VCaP (cell line): ENCODE measurements around the gene LOXL1.

Source experiments
- H3K27ac ChIP-seq: fragments of 450-650 bp; 2 replicates; pipeline ENCODE4 v1.5.1; 2017
- TF ChIP-seq, protein P1 (sequence below): fragments of 450-650 bp; conservative IDR thresholded peaks from 2 replicates; pipeline ENCODE4 v1.5.1; 2017; ENCODE audit warnings: mild to moderate bottlenecking, moderate library complexity

The LOXL1 gene

DNA sequence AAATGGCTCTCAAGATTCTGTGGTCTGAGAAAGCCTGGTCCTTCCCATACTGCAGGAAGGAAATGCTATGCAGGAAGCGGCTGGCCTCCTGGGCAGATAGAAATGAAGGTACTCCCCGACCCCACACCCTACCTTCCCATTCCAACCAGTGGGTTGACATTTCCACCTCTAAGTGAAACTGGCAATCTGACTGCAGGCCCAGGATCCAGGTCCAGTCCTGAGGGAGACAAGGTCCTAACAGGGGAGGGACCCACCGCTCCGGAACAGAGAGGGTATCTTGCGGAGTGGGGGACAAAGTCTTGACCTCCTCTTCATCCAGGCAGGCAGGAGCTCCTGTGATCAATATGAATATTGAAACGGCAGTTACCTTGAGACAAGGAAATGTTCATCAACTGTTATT, 6.6 kb upstream of the LOXL1 start:
- no peak overlapping the region for H3K27ac ChIP-seq
- TF ChIP-seq, protein P1, sequence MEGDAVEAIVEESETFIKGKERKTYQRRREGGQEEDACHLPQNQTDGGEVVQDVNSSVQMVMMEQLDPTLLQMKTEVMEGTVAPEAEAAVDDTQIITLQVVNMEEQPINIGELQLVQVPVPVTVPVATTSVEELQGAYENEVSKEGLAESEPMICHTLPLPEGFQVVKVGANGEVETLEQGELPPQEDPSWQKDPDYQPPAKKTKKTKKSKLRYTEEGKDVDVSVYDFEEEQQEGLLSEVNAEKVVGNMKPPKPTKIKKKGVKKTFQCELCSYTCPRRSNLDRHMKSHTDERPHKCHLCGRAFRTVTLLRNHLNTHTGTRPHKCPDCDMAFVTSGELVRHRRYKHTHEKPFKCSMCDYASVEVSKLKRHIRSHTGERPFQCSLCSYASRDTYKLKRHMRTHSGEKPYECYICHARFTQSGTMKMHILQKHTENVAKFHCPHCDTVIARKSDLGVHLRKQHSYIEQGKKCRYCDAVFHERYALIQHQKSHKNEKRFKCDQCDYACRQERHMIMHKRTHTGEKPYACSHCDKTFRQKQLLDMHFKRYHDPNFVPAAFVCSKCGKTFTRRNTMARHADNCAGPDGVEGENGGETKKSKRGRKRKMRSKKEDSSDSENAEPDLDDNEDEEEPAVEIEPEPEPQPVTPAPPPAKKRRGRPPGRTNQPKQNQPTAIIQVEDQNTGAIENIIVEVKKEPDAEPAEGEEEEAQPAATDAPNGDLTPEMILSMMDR = no peak

DNA sequence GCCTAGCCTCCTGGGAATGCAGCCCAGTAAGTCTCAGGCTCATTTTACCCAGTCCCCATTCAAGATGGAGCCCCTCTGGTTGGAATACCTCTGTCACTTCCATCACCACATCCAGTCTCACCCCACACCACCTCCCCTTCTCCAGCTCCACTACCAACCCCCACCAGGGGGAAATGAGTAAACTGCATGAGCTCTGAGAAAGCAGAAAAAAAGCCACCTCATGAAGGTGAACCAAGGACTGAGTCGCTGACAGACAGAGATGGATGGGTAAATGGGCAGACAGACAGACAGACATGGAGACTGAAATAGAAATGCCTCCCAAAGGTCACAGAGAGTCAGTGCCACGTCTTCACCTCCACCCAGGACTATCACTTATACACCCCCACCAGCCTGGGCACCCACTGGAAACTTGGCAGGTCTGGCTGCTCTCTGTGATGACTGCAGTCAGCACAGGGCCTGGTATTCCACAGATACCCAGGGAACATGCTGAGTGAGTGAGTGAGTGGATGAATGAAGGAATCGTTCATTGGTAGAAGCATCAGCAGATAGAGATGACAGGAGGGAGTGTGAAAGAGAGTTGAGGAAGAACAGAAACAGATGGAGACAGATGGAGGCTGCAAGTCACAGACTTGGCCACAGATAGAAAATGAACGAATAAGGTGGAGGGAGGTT, 4.9 kb upstream of the LOXL1 start:
- no peak overlapping the region for H3K27ac ChIP-seq
- TF ChIP-seq, protein P1 = no peak

DNA sequence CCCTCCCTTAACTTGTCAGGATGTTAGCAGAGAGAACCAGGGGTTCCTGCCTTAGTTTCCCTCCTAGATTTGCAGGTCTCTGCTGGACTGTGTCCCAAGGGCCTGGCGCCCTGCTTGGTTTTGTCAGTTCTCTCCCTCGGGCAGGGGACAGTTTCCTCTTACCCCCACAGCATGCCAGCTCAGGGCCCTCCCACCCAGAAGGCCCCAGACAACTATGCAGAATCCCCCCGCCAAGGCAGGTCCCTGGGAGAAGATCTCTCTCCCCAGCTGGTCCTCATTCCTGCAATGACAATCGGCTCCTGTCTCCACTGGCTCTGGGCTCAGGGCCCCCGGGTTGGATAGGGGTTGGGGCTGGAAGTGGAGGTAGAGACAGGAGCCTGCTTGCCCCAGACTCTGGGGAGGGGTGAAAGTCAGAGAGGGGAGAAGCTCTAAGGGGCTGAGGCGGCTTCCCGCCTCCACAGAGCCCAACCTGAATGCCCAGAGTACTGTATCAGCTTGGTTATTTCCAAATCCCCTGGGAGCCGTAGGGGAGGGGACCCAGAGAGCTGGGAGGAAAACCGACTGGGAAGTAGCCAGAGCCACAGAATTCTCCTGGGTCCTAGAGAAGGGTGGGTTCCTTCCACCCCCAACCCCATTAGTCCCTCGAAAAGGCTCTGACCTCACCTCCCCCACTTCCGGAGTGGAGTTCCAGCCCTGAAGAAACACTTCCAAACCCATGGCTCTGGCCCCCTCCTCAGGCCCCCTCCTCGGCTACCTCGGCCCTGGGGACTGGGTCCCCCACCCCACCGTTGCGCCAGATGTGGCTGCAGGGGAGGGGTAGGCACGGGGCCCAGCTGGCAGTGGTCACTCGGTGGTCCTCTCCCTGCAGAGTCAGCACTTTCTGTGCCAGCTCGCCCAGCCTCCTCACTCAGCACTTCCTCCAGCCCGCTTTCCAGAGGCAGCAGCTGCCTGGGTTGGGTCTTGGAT, 3.8 kb upstream of the LOXL1 start:
- TF ChIP-seq, protein P1 = no peak
- H3K27ac ChIP-seq = no peak overlapping the region; the same call in 1 of the 2 replicates

GRCh38 chr15:73923156-73923487, 3.1 kb upstream of the LOXL1 start:
- no peak overlapping the region; the same call in 1 of the 2 replicates for H3K27ac ChIP-seq
- TF ChIP-seq, protein P1 = no peak

DNA sequence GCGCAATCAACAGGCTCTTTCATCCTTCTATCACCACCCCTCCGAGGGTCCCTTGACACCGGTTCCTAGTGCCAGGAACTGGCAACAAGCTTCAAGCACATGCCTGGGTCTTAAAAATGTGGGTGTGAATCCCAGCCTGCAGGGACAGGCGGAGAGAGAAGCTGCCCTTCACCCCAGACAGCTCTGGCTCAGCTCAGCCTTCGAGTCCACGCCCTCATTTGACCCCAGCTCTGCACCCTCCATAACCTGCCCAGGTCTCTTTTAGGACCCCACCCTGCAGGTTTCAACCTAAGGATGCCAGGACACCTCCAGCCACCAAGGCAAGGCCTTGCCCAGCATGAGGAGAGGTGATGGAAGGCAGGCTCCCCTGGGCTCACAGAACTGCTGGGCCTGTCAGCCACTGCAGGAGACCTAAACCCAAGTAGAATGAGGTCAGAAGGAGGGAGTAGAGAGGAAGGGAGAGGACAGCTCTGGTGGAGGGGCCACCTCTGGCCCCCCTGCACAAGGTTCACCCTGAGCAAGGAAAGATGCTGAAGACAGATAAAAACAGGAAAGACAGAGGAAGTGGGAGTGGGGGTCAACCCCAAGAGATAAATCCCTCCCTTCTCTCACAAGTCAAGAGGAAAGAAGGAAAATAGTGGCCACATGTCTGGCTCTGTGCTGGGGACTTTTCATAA, 2.6 kb upstream of the LOXL1 start:
- TF ChIP-seq, protein P1 = no peak
- peak overlapping the region; percentile 10; the same call in 1 of the 2 replicates for H3K27ac ChIP-seq

GRCh38 chr15:73924171-73924921, 1.9 kb upstream of the LOXL1 start:
- H3K27ac ChIP-seq = peak overlapping the region; percentile 10; the same call in 1 of the 2 replicates
- TF ChIP-seq, protein P1 = no peak
